Mucosa of stomach (tissue), 1 donor: ENCODE data around the gene STX19.

Experiments
- H3K27me3 ChIP-seq: one replicate; pipeline ENCODE4 v1.7.0; 2013; ENCODE audit warnings: mild to moderate bottlenecking, low read length; ENCODE audit not compliant: control insufficient read depth, insufficient read depth
- H3K36me3 ChIP-seq: one replicate; pipeline ENCODE4 v1.7.0; 2013; ENCODE audit warnings: low read length; ENCODE audit not compliant: control insufficient read depth, insufficient read depth
- H3K4me1 ChIP-seq: one replicate; pipeline ENCODE4 v1.7.0; 2013; ENCODE audit warnings: mild to moderate bottlenecking, low read length; ENCODE audit not compliant: control insufficient read depth, insufficient read depth
- H3K4me3 ChIP-seq: one replicate; pipeline ENCODE4 v1.7.0; 2013; ENCODE audit warnings: low read length
- H3K9ac ChIP-seq: one replicate; pipeline ENCODE4 v1.7.0; 2013; ENCODE audit warnings: mild to moderate bottlenecking, low read length, moderate library complexity
- H3K9me3 ChIP-seq: one replicate; pipeline ENCODE4 v1.7.0; 2013; ENCODE audit warnings: mild to moderate bottlenecking, low read length, moderate library complexity; ENCODE audit not compliant: control insufficient read depth
- donor health status: Pancreatic carcinoma.

Gene STX19

DNA sequence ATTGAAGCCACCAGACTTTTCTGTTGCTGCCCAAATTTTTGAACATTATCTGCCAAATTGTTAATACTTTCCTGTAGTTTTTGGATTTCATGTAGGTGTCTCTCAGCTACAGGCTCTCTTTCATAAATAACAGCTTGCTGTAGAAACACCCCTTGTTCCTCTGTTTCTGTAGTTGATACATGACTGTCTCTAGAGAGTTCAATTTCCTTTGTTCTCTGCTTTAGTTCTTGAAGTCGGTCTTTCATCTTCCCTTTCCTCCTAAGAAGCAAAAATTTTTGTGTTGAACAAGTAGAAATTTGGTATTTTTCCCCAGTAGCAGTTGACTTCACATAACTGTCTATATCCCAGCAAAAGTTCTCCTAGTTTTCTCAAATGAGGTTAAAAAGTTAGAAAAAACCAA lies 13.4 kb downstream of the STX19 start:
- no peaks in the 10 kb centered on the region for H3K36me3 ChIP-seq
- H3K9ac ChIP-seq, result no peak overlapping the region
- no peaks in the 10 kb centered on the region for H3K4me1 ChIP-seq

DNA sequence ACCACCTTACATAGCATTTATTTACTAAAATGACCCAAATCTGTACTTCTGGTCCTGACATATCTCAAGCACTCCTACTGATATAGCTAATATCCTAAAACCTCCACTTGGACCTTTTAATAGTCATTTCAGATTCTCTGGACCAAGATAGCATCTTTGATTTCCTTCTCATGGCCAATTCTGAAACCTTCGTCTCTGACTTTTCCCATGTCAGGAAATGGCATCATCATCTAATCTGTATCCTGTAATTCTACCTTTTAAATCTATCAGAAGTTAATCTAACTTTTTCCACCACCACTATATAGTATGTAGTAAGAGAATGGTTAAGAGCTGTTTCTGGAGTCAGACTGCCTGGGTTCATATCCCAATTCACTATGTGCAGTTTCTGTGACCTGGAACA lies 16.2 kb downstream of the STX19 start:
- no peaks in the 10 kb centered on the region for H3K9me3 ChIP-seq
- no peaks in the 10 kb centered on the region for H3K4me1 ChIP-seq
- no peaks in the 10 kb centered on the region for H3K27me3 ChIP-seq
- H3K4me3 ChIP-seq, result no peak overlapping the region
- no peaks in the 10 kb centered on the region for H3K36me3 ChIP-seq
- no peak overlapping the region for H3K9ac ChIP-seq

More for the DNA sequence above, 13.4 kb downstream of the STX19 start:
- H3K4me3 ChIP-seq, result no peak overlapping the region
- no peaks in the 10 kb centered on the region for H3K9me3 ChIP-seq
- H3K27me3 ChIP-seq, result no peaks in the 10 kb centered on the region

DNA sequence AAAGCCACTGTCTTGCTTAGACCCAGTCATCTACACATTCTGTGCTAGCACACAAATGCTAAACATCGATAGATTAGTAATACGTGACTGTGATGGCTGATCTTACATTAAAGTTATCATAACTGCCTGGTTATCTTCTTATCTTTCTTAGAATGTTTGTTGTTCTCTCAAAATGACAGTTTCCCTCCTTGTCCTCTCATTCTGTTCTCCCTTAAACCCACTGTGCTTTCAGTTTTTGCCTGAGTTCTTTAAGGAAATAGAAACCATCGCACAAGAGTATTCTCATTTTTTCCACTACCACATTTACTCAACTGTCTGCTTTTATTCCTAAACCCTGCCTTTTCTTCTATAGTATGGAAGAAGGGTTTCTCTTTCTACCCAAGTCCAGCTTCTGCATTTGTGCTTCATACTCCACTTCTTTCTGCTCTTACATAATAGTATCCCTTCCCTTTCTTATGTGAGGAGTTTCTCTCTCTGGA lies 17.1 kb downstream of the STX19 start:
- no peak overlapping the region for H3K4me3 ChIP-seq

DNA sequence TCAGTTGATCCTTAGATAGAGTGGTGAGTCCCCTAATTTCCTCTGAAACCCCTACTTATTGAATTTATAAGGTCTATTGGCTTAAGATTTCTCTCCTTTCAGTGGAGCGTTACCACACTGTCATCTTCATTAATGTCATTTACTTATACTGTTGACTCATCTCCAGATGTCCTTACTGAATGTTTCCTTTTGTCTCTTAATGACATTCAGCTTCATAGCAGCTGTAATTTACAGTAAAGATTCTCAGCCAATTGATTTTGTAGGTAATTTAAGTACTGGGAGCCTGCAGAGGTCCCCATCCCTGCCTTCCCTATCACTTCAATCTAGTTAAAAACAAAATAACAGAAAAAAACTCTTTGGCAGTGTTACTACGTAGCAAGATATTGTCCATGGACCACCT lies 18.8 kb downstream of the STX19 start:
- no peak overlapping the region for H3K9ac ChIP-seq
- H3K27me3 ChIP-seq, result no peaks in the 10 kb centered on the region
- H3K36me3 ChIP-seq, result no peaks in the 10 kb centered on the region
- no peaks in the 10 kb centered on the region for H3K9me3 ChIP-seq
- no peak overlapping the region for H3K4me3 ChIP-seq
- no peaks in the 10 kb centered on the region for H3K4me1 ChIP-seq

More for the DNA sequence above, 17.1 kb downstream of the STX19 start:
- Histone ChIP-seq H3K27me3 (no peaks in the 10 kb centered on the region), H3K9me3 (no peaks in the 10 kb centered on the region), H3K36me3 (no peaks in the 10 kb centered on the region), H3K9ac (no peak overlapping the region), H3K4me1 (no peaks in the 10 kb centered on the region)

DNA sequence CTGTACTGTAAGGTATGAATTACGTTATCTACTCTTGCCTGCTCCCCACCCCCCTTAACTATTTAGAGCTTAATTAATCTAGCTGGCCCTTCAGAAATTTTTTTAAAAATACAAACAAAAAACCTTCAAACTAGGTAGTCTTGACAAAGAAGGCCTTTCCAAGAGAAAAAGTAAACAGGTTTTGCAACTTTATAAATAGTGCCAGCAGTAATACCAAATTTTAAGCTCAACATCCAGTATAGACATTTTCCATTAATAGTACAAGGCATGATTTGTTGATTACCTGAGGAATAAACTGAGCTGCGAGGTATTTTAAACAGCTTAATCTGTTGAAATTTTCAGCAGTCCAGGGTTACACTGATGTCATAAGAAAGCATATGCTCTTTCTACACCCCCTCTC lies 20.1 kb downstream of the STX19 start:
- Histone ChIP-seq H3K36me3 (no peaks in the 10 kb centered on the region), H3K4me1 (no peaks in the 10 kb centered on the region), H3K27me3 (no peaks in the 10 kb centered on the region), H3K4me3 (no peak overlapping the region), H3K9me3 (no peaks in the 10 kb centered on the region), H3K9ac (no peak overlapping the region)

DNA sequence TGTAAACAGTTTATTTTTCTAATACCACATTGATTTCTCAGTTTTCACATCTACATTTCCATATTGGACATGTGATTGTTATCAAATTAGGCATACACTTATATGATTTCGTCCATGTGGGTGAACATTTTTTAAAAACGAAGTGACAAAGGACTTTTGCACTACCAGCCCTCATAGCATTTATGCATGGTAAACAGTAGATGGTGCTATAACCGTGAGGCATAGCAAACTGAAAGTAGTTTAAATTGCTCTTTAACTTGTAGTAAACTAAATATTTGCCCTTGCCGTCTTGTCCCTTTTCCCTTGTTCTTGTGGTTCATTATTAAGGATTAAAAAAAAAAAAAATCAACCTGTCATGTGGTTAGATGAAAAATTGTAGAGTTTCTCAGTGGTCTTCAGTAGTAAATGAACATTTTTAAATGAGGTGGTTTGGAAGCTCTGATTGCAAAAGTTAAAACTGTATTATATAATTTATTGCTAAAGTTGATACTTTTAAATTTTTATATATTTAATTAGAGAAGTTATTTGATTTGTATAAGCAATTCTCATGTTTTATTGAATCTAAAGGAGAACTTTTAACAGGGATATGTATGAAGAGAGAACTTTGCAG lies 24.0 kb downstream of the STX19 start:
- no peaks in the 10 kb centered on the region for H3K27me3 ChIP-seq
- peak overlapping the region; percentile 41 for H3K9ac ChIP-seq
- peak overlapping the region; percentile 41 for H3K4me3 ChIP-seq
- no peaks in the 10 kb centered on the region for H3K4me1 ChIP-seq
- no peaks in the 10 kb centered on the region for H3K9me3 ChIP-seq
- no peaks in the 10 kb centered on the region for H3K36me3 ChIP-seq

DNA sequence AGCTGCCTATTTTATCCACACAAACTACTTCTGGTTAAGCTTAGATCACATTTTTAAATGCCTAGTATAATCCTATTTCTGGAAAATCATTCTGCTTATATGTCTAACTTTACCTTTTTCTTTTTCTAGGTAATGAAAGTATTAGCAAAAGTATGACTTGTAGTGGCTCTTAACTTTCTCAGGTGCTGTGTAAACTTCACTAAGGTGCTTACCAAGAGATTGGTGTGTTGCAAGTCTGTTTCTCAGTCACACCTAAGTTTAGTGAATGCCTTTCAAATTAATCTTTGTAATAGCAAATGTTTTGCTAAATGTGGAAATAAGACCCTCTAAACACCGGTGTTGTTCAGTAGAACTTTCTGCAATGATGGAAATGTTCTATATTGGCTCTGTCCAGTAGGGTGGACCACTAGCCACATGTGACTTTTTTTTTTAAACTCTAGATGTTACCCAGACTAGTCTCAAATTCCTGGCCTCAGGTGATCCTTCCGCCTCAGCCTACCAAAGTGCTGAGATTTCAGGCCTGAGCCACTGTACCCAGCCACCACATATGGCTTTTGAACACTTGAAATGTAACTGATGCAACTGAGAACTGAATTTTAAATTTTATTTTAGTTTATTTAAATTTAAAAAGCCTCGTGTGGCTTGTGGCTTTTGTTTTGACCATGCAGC lies 26.4 kb downstream of the STX19 start:
- Histone ChIP-seq H3K9ac (no peak overlapping the region), H3K9me3 (no peaks in the 10 kb centered on the region), H3K4me1 (no peaks in the 10 kb centered on the region), H3K4me3 (no peak overlapping the region), H3K36me3 (no peaks in the 10 kb centered on the region), H3K27me3 (no peaks in the 10 kb centered on the region)

DNA sequence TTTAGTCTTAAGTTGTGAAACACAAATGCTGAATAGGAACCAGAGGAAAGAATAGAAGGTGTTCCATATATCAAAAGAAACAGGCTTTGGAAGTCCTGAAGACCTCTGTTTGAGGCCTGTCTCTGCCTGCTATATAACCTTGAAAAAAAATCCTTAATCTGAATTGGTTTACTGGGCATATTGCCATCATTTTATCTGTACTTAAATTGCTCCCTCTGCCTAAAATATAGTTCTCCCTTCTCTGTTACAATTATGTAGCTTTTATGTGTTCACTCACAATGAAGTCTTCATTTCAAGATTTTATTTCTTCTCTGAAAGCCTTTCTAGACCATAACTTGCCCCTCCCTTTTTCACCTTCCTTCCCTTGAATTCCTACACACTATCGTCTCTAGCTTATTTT lies 27.2 kb downstream of the STX19 start:
- H3K4me1 ChIP-seq, result no peaks in the 10 kb centered on the region
- H3K36me3 ChIP-seq, result no peaks in the 10 kb centered on the region
- H3K4me3 ChIP-seq, result no peak overlapping the region
- H3K9ac ChIP-seq, result no peak overlapping the region
- H3K27me3 ChIP-seq, result no peaks in the 10 kb centered on the region
- no peaks in the 10 kb centered on the region for H3K9me3 ChIP-seq

DNA sequence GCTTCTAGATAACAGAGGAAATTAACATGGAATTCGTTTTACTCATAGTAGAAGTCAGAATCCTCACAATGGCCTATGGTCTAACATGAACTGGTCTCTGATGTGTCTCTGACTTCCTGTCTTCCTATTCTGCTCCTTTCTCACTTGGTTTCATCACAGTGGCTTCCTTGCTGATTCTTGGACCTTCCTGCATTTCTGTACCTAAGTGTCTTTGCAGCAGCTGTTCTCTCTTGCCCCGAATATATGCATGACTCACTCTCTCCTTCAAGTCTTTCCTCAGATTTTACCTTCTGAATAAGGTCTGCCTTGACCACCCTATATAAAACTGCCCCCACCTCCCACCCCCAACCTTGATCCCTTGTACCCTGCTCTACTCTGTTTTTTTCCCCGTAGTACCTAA lies 34.3 kb downstream of the STX19 start:
- no peak overlapping the region for H3K4me3 ChIP-seq
- H3K4me1 ChIP-seq, result no peaks in the 10 kb centered on the region
- no peaks in the 10 kb centered on the region for H3K36me3 ChIP-seq
- H3K27me3 ChIP-seq, result no peaks in the 10 kb centered on the region
- H3K9me3 ChIP-seq, result no peaks in the 10 kb centered on the region
- H3K9ac ChIP-seq, result no peak overlapping the region

DNA sequence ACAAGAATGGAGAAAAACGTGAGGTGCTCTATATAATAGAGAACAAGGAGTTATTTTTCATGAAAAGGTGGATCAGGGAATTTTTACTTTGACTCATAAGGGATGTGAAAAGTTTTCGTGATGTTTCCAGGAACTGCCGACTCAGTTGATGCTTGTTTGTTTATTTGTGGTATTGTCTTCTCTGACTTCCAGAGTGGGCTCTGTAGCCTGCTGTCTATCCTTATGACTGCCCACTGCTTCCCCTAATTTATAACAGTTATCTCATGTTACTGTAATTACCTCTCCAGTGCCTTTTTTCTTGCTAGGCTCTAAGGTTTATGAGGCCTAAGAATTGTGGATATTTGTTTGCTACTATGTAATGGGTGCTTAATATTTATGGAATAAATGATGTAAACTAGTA lies 36.2 kb downstream of the STX19 start:
- Histone ChIP-seq H3K27me3 (no peaks in the 10 kb centered on the region), H3K4me1 (no peaks in the 10 kb centered on the region), H3K36me3 (no peaks in the 10 kb centered on the region), H3K9me3 (no peaks in the 10 kb centered on the region), H3K4me3 (no peak overlapping the region), H3K9ac (no peak overlapping the region)

DNA sequence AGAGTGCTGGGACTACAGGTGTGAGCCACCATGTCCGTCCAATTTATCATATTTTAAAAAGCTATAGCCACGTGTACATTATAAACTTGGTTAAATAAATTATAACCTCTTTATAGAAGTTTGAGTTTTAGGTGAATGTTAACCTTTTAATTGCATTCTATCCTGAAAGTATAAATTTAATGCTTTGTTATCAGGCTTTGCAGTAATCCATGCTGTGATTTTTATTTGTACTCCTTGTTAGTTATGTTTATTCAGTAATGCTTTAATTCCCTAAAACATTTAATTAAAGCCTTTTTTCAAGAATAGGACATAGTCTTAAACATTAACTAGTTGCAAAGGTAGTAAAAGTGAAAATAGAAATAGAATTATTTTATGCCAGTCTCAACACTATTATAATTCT lies 36.8 kb downstream of the STX19 start:
- no peaks in the 10 kb centered on the region for H3K4me1 ChIP-seq
- H3K4me3 ChIP-seq, result no peak overlapping the region
- H3K9ac ChIP-seq, result no peak overlapping the region
- H3K36me3 ChIP-seq, result no peaks in the 10 kb centered on the region
- no peaks in the 10 kb centered on the region for H3K9me3 ChIP-seq
- no peaks in the 10 kb centered on the region for H3K27me3 ChIP-seq

DNA sequence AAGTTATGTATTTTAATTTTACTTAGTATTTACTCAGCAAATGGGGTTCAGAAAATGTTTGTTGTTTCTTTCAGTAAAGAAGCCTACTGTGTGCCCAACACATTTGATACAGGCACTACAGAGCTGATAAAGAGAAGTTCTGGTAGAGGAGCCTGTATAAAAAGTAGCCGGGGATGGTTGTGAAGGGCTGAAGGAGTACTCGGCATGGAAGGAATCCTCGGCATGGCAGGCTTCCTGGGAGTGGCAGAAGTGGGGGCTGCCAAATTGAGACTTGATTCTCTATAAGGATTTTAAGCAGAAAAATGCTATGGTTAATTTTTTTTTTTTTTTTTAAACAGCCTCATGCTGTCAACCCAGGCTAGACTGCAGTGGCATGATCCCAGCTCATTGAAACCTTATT lies 39.2 kb downstream of the STX19 start:
- H3K4me3 ChIP-seq, result no peak overlapping the region
- H3K9ac ChIP-seq, result no peak overlapping the region
- no peaks in the 10 kb centered on the region for H3K4me1 ChIP-seq
- H3K9me3 ChIP-seq, result no peaks in the 10 kb centered on the region
- H3K27me3 ChIP-seq, result no peaks in the 10 kb centered on the region
- H3K36me3 ChIP-seq, result no peaks in the 10 kb centered on the region
